Transverse colon (tissue), 4 donors: ENCODE data around the gene SRSF4. TPM values are rescaled to one million over a fixed set of nuclear protein-coding genes. Genes with fewer than 3 reads are reported as not detected.
A peak's percentile ranks its signal among the peaks of the same experiment; 100 is the strongest.

ENCODE experiments used
- DNase-seq: peaks from one replicate; pipeline ENCODE4 v3.0.0-alpha.2; 2019
- H3K27ac ChIP-seq, 4 donors: fragments of 200-600 bp; sonication (generic); 2 replicates each; pipeline ENCODE4 v1.5.1; 2016 to 2018; ENCODE audit warnings: inconsistent platforms in 4 of 4
- H3K27me3 ChIP-seq: fragments of 200-600 bp; sonication (generic); 2 replicates; pipeline ENCODE4 v1.5.1; 2017; ENCODE audit warnings: inconsistent platforms
- H3K36me3 ChIP-seq, 4 donors: fragments of 200-600 bp; sonication (generic); 2 replicates each; pipeline ENCODE4 v1.5.1; 2017 to 2019; ENCODE audit warnings: inconsistent platforms in 4 of 4
- H3K4me1 ChIP-seq, 4 donors: fragments of 200-600 bp; sonication (generic); 2 replicates each; pipeline ENCODE4 v1.5.1; 2017 to 2020; ENCODE audit warnings: inconsistent platforms in 4 of 4
- H3K4me3 ChIP-seq, 4 donors: fragments of 200-600 bp; sonication (generic); 1 replicate in 1 of 4; 2 replicates in 3 of 4; pipeline versions ENCODE4 v1.5.1 to v1.6.1; 2017 to 2019; ENCODE audit warnings: inconsistent platforms in 4 of 4
- H3K9me3 ChIP-seq, 2 donors: fragments of 200-600 bp; sonication (generic); 2 replicates each; pipeline ENCODE4 v1.5.1; 2017 to 2019; ENCODE audit warnings: inconsistent platforms in 2 of 2
- CTCF ChIP-seq, 5 experiments: fragments of 200-600 bp in 3 of 5; fragments of 450-650 bp in 2 of 5; sonication (generic) in 3 of 5; IDR thresholded peaks; 1 replicate in 2 of 5; 2 replicates in 3 of 5; pipeline ENCODE4 v1.5.1; 2016 to 2017; ENCODE audit warnings: antibody characterized with exemption in 5 of 5, inconsistent platforms in 3 of 5, mild to moderate bottlenecking in 2 of 5, moderate library complexity in 1 of 5
- EP300 ChIP-seq: sonication (generic); formaldehyde crosslinking; IDR thresholded peaks from one replicate; pipeline ENCODE4 v1.6.1; 2017; ENCODE audit warnings: antibody characterized with exemption, low read depth
- POLR2A ChIP-seq: fragments of 450-650 bp; IDR thresholded peaks from one replicate; pipeline ENCODE4 v1.6.1; 2016; ENCODE audit warnings: antibody characterized with exemption, mild to moderate bottlenecking, moderate library complexity
- POLR2AphosphoS5 ChIP-seq, 3 donors: sonication (generic); formaldehyde crosslinking; IDR thresholded peaks; one replicate each; pipeline ENCODE4 v1.6.1; 2016; ENCODE audit warnings: antibody characterized with exemption in 3 of 3
- WGBS, 2 donors: methylation state at CpG; one replicate each; pipeline ENCODE4 v1.1.5; 2018; ENCODE audit warnings: low coverage in 1 of 2; 5-methylcytosine and 5-hydroxymethylcytosine counted together
- in situ Hi-C, 4 donors: fragments of 200-750 bp; cut with MboI; loops; one replicate each; pipeline versions ENCODE4 v1.15.0 to v1.15.1; 2017; ENCODE audit warnings: low sequenced_read_pairs in 3 of 4, low pct_ligation_motif_present in 1 of 4, low pct_unique_long_range_greater_than_20kb in 1 of 4
- intact Hi-C: fragments of 100-400 bp; cut with DNase I; formaldehyde crosslinking; loops from one replicate; pipeline ENCODE4 v1.15.1; 2023; ENCODE audit warnings: low total_unique reads
- total RNA-seq, 4 donors: library from RNA; depleted of rRNA; stranded (reverse); fragments of >200 nt; gene quantifications; one replicate each; pipeline ENCODE4 v1.1.0, GENCODE V29; 2016

The SRSF4 gene
- total RNA-seq, 4 donors from 2014 or later: 67.3 to 98.0 (median 72.4) TPM

- no peak for DNase-seq
- Histone ChIP-seq H3K36me3 (peaks cover 0 to 7% (median 4%) of the 10 kb centered on the region in 4 donors), H3K4me3 (no peak overlapping the region), H3K9me3 (no peaks in the 10 kb centered on the region), H3K4me1 (peaks cover 19 to 89% (median 41%) of the 10 kb centered on the region in 4 donors), H3K27ac (no peak overlapping the region), H3K27me3 (no peaks in the 10 kb centered on the region)
- intact Hi-C loops: no loop called here
- no peak for TF ChIP-seq POLR2AphosphoS5 (IDR thresholded peaks at IDR 0.05)
- TF ChIP-seq POLR2A: no peak
- no peak for TF ChIP-seq CTCF (IDR thresholded peaks at IDR 0.05)
- TF ChIP-seq EP300: no peak
- in situ Hi-C loops: no loop called here
- 97 to 100% methylated on average over 1 to 9 of the region's 9 CpGs for WGBS, 2 donors
Observed at GRCh38 chr1:29167904-29168303, 13.8 kb downstream of the SRSF4 start.

GRCh38 chr1:29166291-29166878 lies 15.3 kb downstream of the SRSF4 start:
- WGBS, 2 donors: 41% methylated on average over 9 of the region's 9 CpGs; no CpG with 5 or more reads in 1 of the 2 donors
- peaks cover 0 to 7% (median 4%) of the 10 kb centered on the region in 4 donors for H3K36me3 ChIP-seq
- H3K27ac ChIP-seq: peak overlapping the region in 3 of 4 donors; percentile 42 to 64 (median 57)
- peak; percentile 36 for DNase-seq
- intact Hi-C loops (no loop called here), in situ Hi-C loops (no loop called here)
- no peaks in the 10 kb centered on the region for H3K27me3 ChIP-seq
- TF ChIP-seq EP300 (no peak), POLR2AphosphoS5 (IDR thresholded peaks at IDR 0.05) (peak in 1 of 3 donors; percentile 31)
- H3K9me3 ChIP-seq: no peaks in the 10 kb centered on the region
- H3K4me1 ChIP-seq: peaks cover 27 to 93% (median 42%) of the 10 kb centered on the region in 4 donors
- no peak overlapping the region for H3K4me3 ChIP-seq

- no peak for DNase-seq
- Histone ChIP-seq H3K4me1 (peaks cover 18 to 84% (median 31%) of the 10 kb centered on the region in 4 donors), H3K27me3 (no peaks in the 10 kb centered on the region), H3K4me3 (no peak overlapping the region), H3K9me3 (no peaks in the 10 kb centered on the region), H3K27ac (no peak overlapping the region), H3K36me3 (peaks cover 0 to 18% (median 7%) of the 10 kb centered on the region in 4 donors)
- WGBS, 2 donors: 91 to 92% methylated on average over 3 to 4 of the region's 4 CpGs
- intact Hi-C loops: no loop called here
- in situ Hi-C loops: no loop called here
- TF ChIP-seq POLR2AphosphoS5 (IDR thresholded peaks at IDR 0.05) (no peak), EP300 (no peak), POLR2A (no peak), CTCF (IDR thresholded peaks at IDR 0.05) (no peak)
Observed at GRCh38 chr1:29164588-29164987, 17.1 kb downstream of the SRSF4 start.

- Histone ChIP-seq H3K4me3 (no peak overlapping the region), H3K4me1 (peaks cover 18 to 67% (median 30%) of the 10 kb centered on the region in 4 donors), H3K36me3 (peaks cover 0 to 38% (median 11%) of the 10 kb centered on the region in 4 donors), H3K27ac (no peak overlapping the region), H3K27me3 (no peaks in the 10 kb centered on the region), H3K9me3 (no peaks in the 10 kb centered on the region)
- peak; percentile 20 for DNase-seq
- no peak for TF ChIP-seq POLR2A
- TF ChIP-seq POLR2AphosphoS5 (IDR thresholded peaks at IDR 0.05): no peak
- no peak for TF ChIP-seq CTCF (IDR thresholded peaks at IDR 0.05)
- TF ChIP-seq EP300: no peak
- intact Hi-C loops: no loop called here
- in situ Hi-C loops: no loop called here
- 71 to 76% methylated on average over 8 to 9 of the region's 9 CpGs for WGBS, 2 donors
Observed at GRCh38 chr1:29162476-29163138, 19.1 kb downstream of the SRSF4 start.
